AG10803 (cell line): ENCODE results near the gene CTNNA2.

Experiments used
- DNase-seq: peaks from one replicate; pipeline ENCODE4 v3.0.0; 2010; ENCODE audit warnings: low read depth
- H3K4me3 ChIP-seq: 2 replicates; pipeline ENCODE4 v1.5.1; 2011; ENCODE audit warnings: mild to moderate bottlenecking, low read length, control low read depth
- CTCF ChIP-seq: conservative IDR thresholded peaks from 2 replicates; pipeline ENCODE4 v1.5.1; 2011; ENCODE audit warnings: mild to moderate bottlenecking, low read length, control low read depth, inconsistent platforms

The CTNNA2 gene

GRCh38 chr2:79855264-79856006 lies 342.6 kb downstream of the CTNNA2 start:
- no peak overlapping the region for H3K4me3 ChIP-seq
- peak; percentile 49 for TF ChIP-seq CTCF
- peak; percentile 12 for DNase-seq

GRCh38 chr2:79857888-79858287 lies 345.0 kb downstream of the CTNNA2 start:
- no peak for TF ChIP-seq CTCF
- no peak for DNase-seq
- H3K4me3 ChIP-seq = no peak overlapping the region

GRCh38 chr2:79860228-79861058 lies 347.6 kb downstream of the CTNNA2 start:
- peak; percentile 29 for DNase-seq
- TF ChIP-seq CTCF = peak; percentile 75
- H3K4me3 ChIP-seq = no peak overlapping the region

GRCh38 chr2:79861059-79861374 lies 348.2 kb downstream of the CTNNA2 start:
- no peak overlapping the region for H3K4me3 ChIP-seq
- TF ChIP-seq CTCF = no peak
- no peak for DNase-seq

GRCh38 chr2:79862756-79863155 lies 349.9 kb downstream of the CTNNA2 start:
- DNase-seq = no peak
- no peak overlapping the region for H3K4me3 ChIP-seq
- TF ChIP-seq CTCF = no peak

DNA sequence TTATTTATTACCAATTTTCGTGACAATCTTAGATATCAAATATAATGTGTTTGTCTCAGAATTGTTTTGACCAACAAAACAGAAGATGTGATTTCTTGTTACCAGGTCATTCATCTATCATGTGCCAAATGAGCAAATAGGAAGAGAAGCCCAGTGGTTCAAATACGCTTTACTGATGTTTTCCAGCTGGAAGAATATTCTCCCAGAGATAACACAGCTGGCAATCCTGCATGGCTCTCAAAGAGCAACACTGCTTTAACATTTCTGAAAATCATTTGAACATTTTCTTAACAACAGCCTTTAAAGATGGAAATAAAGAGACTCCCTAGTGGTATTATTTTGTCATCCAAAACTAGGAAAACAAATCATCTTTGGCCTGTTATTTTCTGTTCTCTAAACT lies 359.8 kb downstream of the CTNNA2 start:
- no peak overlapping the region for H3K4me3 ChIP-seq
- no peak for TF ChIP-seq CTCF
- DNase-seq = no peak

DNA sequence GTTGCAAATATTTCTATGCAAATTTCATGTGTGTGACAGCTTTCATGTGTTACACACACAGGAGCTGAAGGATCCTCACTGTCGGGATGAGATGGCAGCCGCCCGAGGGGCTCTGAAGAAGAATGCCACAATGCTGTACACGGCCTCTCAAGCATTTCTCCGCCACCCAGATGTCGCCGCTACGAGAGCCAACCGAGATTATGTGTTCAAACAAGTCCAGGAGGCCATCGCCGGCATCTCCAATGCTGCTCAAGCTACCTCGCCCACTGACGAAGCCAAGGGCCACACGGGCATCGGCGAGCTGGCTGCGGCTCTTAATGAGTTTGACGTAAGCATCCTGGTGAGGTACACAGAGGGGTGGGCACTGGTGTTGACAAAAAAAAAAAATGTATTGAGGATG lies 361.2 kb downstream of the CTNNA2 start:
- no peak for TF ChIP-seq CTCF
- DNase-seq = no peak
- no peak overlapping the region for H3K4me3 ChIP-seq
